ENCODE measurements around the gene CBFB. TPM values are rescaled to one million over a fixed set of nuclear protein-coding genes. Genes with fewer than 3 reads are reported as not detected.

Gene CBFB
- total and polyA plus RNA-seq, 2 of the 13 experiments (the other 11 are each of a cell fraction or from before 2014, with no cell fraction given): 22.1 to 70.8 TPM

GRCh38 chr16:66988197-66988788 lies 40.7 kb upstream of the CBFB start, which contains the start of gene CES4A (continued):
- TF ChIP-seq FUBP1 (CRISPR knock-in tag; IDR thresholded peaks at IDR 0.05; ENCODE audit: borderline replicate concordance) (no peak), ERF (CRISPR knock-in tag; IDR thresholded peaks at IDR 0.05) (peak; percentile 46; the same call in 1 of the 2 replicates), ZNF362 (CRISPR knock-in tag; IDR thresholded peaks at IDR 0.05; ENCODE audit: borderline replicate concordance) (peak; percentile 11; the same call in 1 of the 2 replicates), NR3C1 (CRISPR knock-in tag; IDR thresholded peaks at IDR 0.05) (no peak), CBX2 (IDR thresholded peaks at IDR 0.05; ENCODE audit: low read depth, low read length) (no peak), CBX2 (CRISPR knock-in tag; IDR thresholded peaks at IDR 0.05; ENCODE audit: low read depth) (0 out of 2 replicates have a peak, but pooled peaks have one; percentile 44), ZMAT5 (CRISPR knock-in tag; IDR thresholded peaks at IDR 0.05; ENCODE audit: borderline replicate concordance, low read depth) (no peak), RFXANK (CRISPR knock-in tag; IDR thresholded peaks at IDR 0.05) (no peak), ZNF563 (CRISPR knock-in tag; IDR thresholded peaks at IDR 0.05) (no peak), ZNF75D (CRISPR knock-in tag; IDR thresholded peaks at IDR 0.05; ENCODE audit: borderline replicate concordance) (no peak), ZNF281 (CRISPR knock-in tag; IDR thresholded peaks at IDR 0.05; ENCODE audit: borderline replicate concordance) (no peak), HMGA1 (CRISPR knock-in tag; conservative IDR thresholded peaks at IDR 0.05) (no peak), ZNF589 (CRISPR knock-in tag; conservative IDR thresholded peaks at IDR 0.05) (no peak), PTBP1 (IDR thresholded peaks at IDR 0.05; ENCODE audit: low read depth, low read length, poor library complexity, severe bottlenecking) (no peak), FOXP4 (CRISPR knock-in tag; IDR thresholded peaks at IDR 0.05) (0 out of 2 replicates have a peak, but pooled peaks have one; percentile 15), YEATS2 (CRISPR knock-in tag; IDR thresholded peaks at IDR 0.05; ENCODE audit: borderline replicate concordance) (peak; percentile 50; the same call in 1 of the 2 replicates), HBP1 (CRISPR knock-in tag; IDR thresholded peaks at IDR 0.05; ENCODE audit: low read depth) (no peak), JUND (CRISPR knock-in tag; IDR thresholded peaks at IDR 0.05) (0 out of 2 replicates have a peak, but pooled peaks have one; percentile 29)
